ENCODE measurements around the gene ISLR. TPM values are rescaled to one million over a fixed set of nuclear protein-coding genes. Genes with fewer than 3 reads are reported as not detected.

Gene ISLR
- total RNA-seq (2014; rRNA removed) (not detected in 2 replicates), Bru-seq, nascent RNA (not detected), BruChase-seq, experiment 1, labeled RNA remaining after a 6-hour chase (not detected), BruChase-seq, experiment 2, labeled RNA remaining after a 2-hour chase (not detected)
- long read RNA-seq, result 0 reads

GRCh38 chr15:74173380-74174218 is at the start of gene ISLR:
TSS of gene ISLR (plus strand) at chr15:74173710. CDS start at chr15:74174859, 1,149 bp downstream.
- no TSS peak for BruUV-seq (replicated peaks)
- H2AFZ ChIP-seq (ENCODE audit: low read length), result no peak within 1 kb of the TSS
- no peak within 1 kb of the TSS for H3K27ac ChIP-seq (ENCODE audit: low read length)
- no peak within 1 kb of the TSS for H3K9ac ChIP-seq (ENCODE audit: low read length)
- H3K27me3 ChIP-seq (ENCODE audit: low read length), result no peaks in the 10 kb centered on the region
- DNase-seq (no peak), ATAC-seq (no peak)
- H3F3A ChIP-seq (ENCODE audit: low read length, unreplicated experiment), result no peaks in the 10 kb centered on the region
- POLR2A ChIA-PET (ENCODE audit: unreplicated experiment), result no interaction called here
- no peaks in the 10 kb centered on the region for H4K20me1 ChIP-seq (ENCODE audit: low read length)
- H3K4me2 ChIP-seq (ENCODE audit: low read length), result no peak within 1 kb of the TSS
- CTCF ChIA-PET, result no interaction called here
- H3K9me3 ChIP-seq (ENCODE audit: low read length), result no peaks in the 10 kb centered on the region
- no peak within 1 kb of the TSS for H3K4me3 ChIP-seq (ENCODE audit: low read length)
- H3K4me1 ChIP-seq (ENCODE audit: insufficient read depth, low read length), result peaks cover 14% of the 10 kb centered on the region
- TF ChIP-seq EZH2phosphoT487 (IDR thresholded peaks at IDR 0.05; ENCODE audit: borderline replicate concordance, low read length) (no peak), EZH2 (IDR thresholded peaks at IDR 0.05; ENCODE audit: low read length, unreplicated experiment) (no peak), CTCF (conservative IDR thresholded peaks at IDR 0.05; ENCODE audit: low read depth, low read length) (no peak)
- H3K36me3 ChIP-seq (ENCODE audit: low read depth, low read length), result no peaks in the 10 kb centered on the region
- H3K79me2 ChIP-seq (ENCODE audit: low read length), result no peaks in the 10 kb centered on the region
- intact Hi-C loops (cut with micrococcal nuclease), result no loop called here
- H3K9me2 ChIP-seq (replicated peaks; ENCODE audit: low read length), result no peaks in the 10 kb centered on the region

- no TSS peak for BruUV-seq (replicated peaks)
- H3F3A ChIP-seq (ENCODE audit: low read length, unreplicated experiment), result no peaks in the 10 kb centered on the region
- H3K9me2 ChIP-seq (replicated peaks; ENCODE audit: low read length), result no peaks in the 10 kb centered on the region
- TF ChIP-seq EZH2 (IDR thresholded peaks at IDR 0.05; ENCODE audit: low read length, unreplicated experiment), result no peak
- no peak for TF ChIP-seq EZH2phosphoT487 (IDR thresholded peaks at IDR 0.05; ENCODE audit: borderline replicate concordance, low read length)
- no peak for TF ChIP-seq CTCF (conservative IDR thresholded peaks at IDR 0.05; ENCODE audit: low read depth, low read length)
- H3K4me1 ChIP-seq (ENCODE audit: insufficient read depth, low read length), result no peaks in the 10 kb centered on the region; the same call in 1 of the 2 replicates
- H3K27ac ChIP-seq (ENCODE audit: low read length), result no peak overlapping the region
- ChIA-PET CTCF (no interaction called here), POLR2A (ENCODE audit: unreplicated experiment) (no interaction called here)
- intact Hi-C loops (cut with micrococcal nuclease), result no loop called here
- no peak overlapping the region for H3K4me3 ChIP-seq (ENCODE audit: low read length)
- no peaks in the 10 kb centered on the region for H3K36me3 ChIP-seq (ENCODE audit: low read depth, low read length)
- no peak overlapping the region for H2AFZ ChIP-seq (ENCODE audit: low read length)
- H3K27me3 ChIP-seq (ENCODE audit: low read length), result peaks cover 40% of the 10 kb centered on the region
- H3K4me2 ChIP-seq (ENCODE audit: low read length), result no peak overlapping the region
- DNase-seq (no peak), ATAC-seq (no peak)
- no peak overlapping the region for H3K9ac ChIP-seq (ENCODE audit: low read length)
- no peaks in the 10 kb centered on the region for H3K79me2 ChIP-seq (ENCODE audit: low read length)
- no peaks in the 10 kb centered on the region for H4K20me1 ChIP-seq (ENCODE audit: low read length)
- H3K9me3 ChIP-seq (ENCODE audit: low read length), result no peaks in the 10 kb centered on the region
These were observed 49.3 kb upstream of the ISLR start for GRCh38 chr15:74124196-74124595.

- no peaks in the 10 kb centered on the region for H3K9me3 ChIP-seq (ENCODE audit: low read length)
- H3K4me2 ChIP-seq (ENCODE audit: low read length), result no peak overlapping the region
- H3K79me2 ChIP-seq (ENCODE audit: low read length), result no peaks in the 10 kb centered on the region
- H3K4me3 ChIP-seq (ENCODE audit: low read length), result no peak overlapping the region
- no peak for TF ChIP-seq EZH2phosphoT487 (IDR thresholded peaks at IDR 0.05; ENCODE audit: borderline replicate concordance, low read length)
- no peak for TF ChIP-seq EZH2 (IDR thresholded peaks at IDR 0.05; ENCODE audit: low read length, unreplicated experiment)
- TF ChIP-seq CTCF (conservative IDR thresholded peaks at IDR 0.05; ENCODE audit: low read depth, low read length), result no peak
- BruUV-seq (replicated peaks), result no TSS peak
- peaks cover 46% of the 10 kb centered on the region for H3K27me3 ChIP-seq (ENCODE audit: low read length)
- no peaks in the 10 kb centered on the region for H3K9me2 ChIP-seq (replicated peaks; ENCODE audit: low read length)
- H2AFZ ChIP-seq (ENCODE audit: low read length), result no peak overlapping the region
- DNase-seq (no peak), ATAC-seq (no peak)
- no peak overlapping the region for H3K27ac ChIP-seq (ENCODE audit: low read length)
- H3F3A ChIP-seq (ENCODE audit: low read length, unreplicated experiment), result no peaks in the 10 kb centered on the region
- no peak overlapping the region for H3K9ac ChIP-seq (ENCODE audit: low read length)
- H4K20me1 ChIP-seq (ENCODE audit: low read length), result no peaks in the 10 kb centered on the region
- CTCF ChIA-PET, result no interaction called here
- H3K36me3 ChIP-seq (ENCODE audit: low read depth, low read length), result no peaks in the 10 kb centered on the region
- intact Hi-C loops (cut with micrococcal nuclease), result loop anchor here (5.0 kb wide), 1 partner anchor 198 kb away; no protein-coding TSS in a partner anchor
- no peaks in the 10 kb centered on the region; the same call in 1 of the 2 replicates for H3K4me1 ChIP-seq (ENCODE audit: insufficient read depth, low read length)
- POLR2A ChIA-PET (ENCODE audit: unreplicated experiment), result no interaction called here
These were observed 48.8 kb upstream of the ISLR start for GRCh38 chr15:74124759-74125158.
